Loucy (cell line): ENCODE measurements around the gene RDH8.

ENCODE experiments used
- H2AFZ ChIP-seq: fragments of 200-600 bp; sonication (generic); 2 replicates; pipeline ENCODE4 v1.6.0; 2016; ENCODE audit warnings: antibody characterized with exemption, mild to moderate bottlenecking, low read length, moderate library complexity
- H3F3A ChIP-seq: fragments of 200-600 bp; 2 replicates; pipeline ENCODE4 v1.6.0; 2016; ENCODE audit warnings: antibody characterized with exemption, low read depth, mild to moderate bottlenecking
- H3K27me3 ChIP-seq: fragments of 200-600 bp; sonication (generic); 2 replicates; pipeline ENCODE4 v1.6.1; 2014; ENCODE audit warnings: low read length, mild to moderate bottlenecking; ENCODE audit not compliant: insufficient read depth, poor library complexity, severe bottlenecking
- H3K36me3 ChIP-seq: fragments of 200-600 bp; sonication (generic); 2 replicates; pipeline ENCODE4 v1.6.1; 2016; ENCODE audit warnings: low read length; ENCODE audit not compliant: insufficient read depth
- H3K4me1 ChIP-seq: fragments of 200-600 bp; sonication (generic); 2 replicates; pipeline ENCODE4 v1.5.1; 2014; ENCODE audit warnings: low read length, mild to moderate bottlenecking; ENCODE audit not compliant: insufficient read depth, poor library complexity, severe bottlenecking
- H3K4me2 ChIP-seq: fragments of 200-600 bp; sonication (generic); 2 replicates; pipeline ENCODE4 v1.6.0; 2014; ENCODE audit warnings: antibody characterized with exemption, low read length, low read depth, mild to moderate bottlenecking; ENCODE audit not compliant: poor library complexity, severe bottlenecking
- H3K4me3 ChIP-seq: fragments of 200-600 bp; sonication (generic); 2 replicates; pipeline ENCODE4 v1.5.1; 2014; ENCODE audit warnings: low read length, mild to moderate bottlenecking, mixed read lengths; ENCODE audit not compliant: poor library complexity, severe bottlenecking
- H3K79me2 ChIP-seq: fragments of 200-600 bp; sonication (generic); 2 replicates; pipeline ENCODE4 v1.6.1; 2014; ENCODE audit warnings: low read length; ENCODE audit not compliant: insufficient read depth
- H3K9ac ChIP-seq: fragments of 200-600 bp; sonication (generic); 2 replicates; pipeline ENCODE4 v1.6.0; 2014; ENCODE audit warnings: mild to moderate bottlenecking, low read depth, low read length, moderate library complexity; ENCODE audit not compliant: poor library complexity, severe bottlenecking
- H3K9me2 ChIP-seq: fragments of 200-600 bp; sonication (generic); replicated peaks from 2 replicates; pipeline ENCODE4 v1.6.1; 2016; ENCODE audit warnings: low read depth, low read length, mixed read lengths
- H3K9me3 ChIP-seq: fragments of 200-600 bp; sonication (generic); 2 replicates; pipeline ENCODE4 v1.6.1; 2014; ENCODE audit warnings: mild to moderate bottlenecking, antibody characterized with exemption, low read length, low read depth; ENCODE audit not compliant: insufficient read depth
- H4K20me1 ChIP-seq: fragments of 200-600 bp; sonication (generic); 2 replicates; pipeline ENCODE4 v1.6.0; 2014; ENCODE audit warnings: antibody characterized with exemption, low read length, mild to moderate bottlenecking; ENCODE audit not compliant: insufficient read depth, poor library complexity, severe bottlenecking
- CTCF ChIP-seq: fragments of 200-600 bp; sonication (generic); conservative IDR thresholded peaks from 2 replicates; pipeline ENCODE4 v1.5.1; 2014; ENCODE audit warnings: mild to moderate bottlenecking, antibody characterized with exemption, low read length
- EZH2phosphoT487 ChIP-seq: fragments of 200-600 bp; IDR thresholded peaks from 2 replicates; pipeline ENCODE4 v1.6.1; 2018; ENCODE audit warnings: antibody characterized with exemption, mild to moderate bottlenecking, moderate library complexity, borderline replicate concordance

Gene RDH8

GRCh38 chr19:10037367-10037766 is 24.1 kb downstream of the RDH8 start:
- H3K27me3 ChIP-seq: no peaks in the 10 kb centered on the region
- TF ChIP-seq EZH2phosphoT487 (no peak), CTCF (no peak)

GRCh38 chr19:10037809-10038208 is 24.5 kb downstream of the RDH8 start:
- Histone ChIP-seq H3K9me2 (no peaks in the 10 kb centered on the region), H3K4me1 (no peaks in the 10 kb centered on the region), H4K20me1 (no peaks in the 10 kb centered on the region), H3K36me3 (no peaks in the 10 kb centered on the region), H3K27me3 (no peaks in the 10 kb centered on the region), H2AFZ (no peak overlapping the region), H3K79me2 (no peaks in the 10 kb centered on the region), H3F3A (no peaks in the 10 kb centered on the region), H3K4me2 (no peak overlapping the region), H3K9me3 (peaks cover 5% of the 10 kb centered on the region; the same call in 1 of the 2 replicates), H3K9ac (no peak overlapping the region), H3K4me3 (no peak overlapping the region)
- TF ChIP-seq EZH2phosphoT487: no peak
- TF ChIP-seq CTCF: no peak

More at GRCh38 chr19:10037367-10037766, 24.1 kb downstream of the RDH8 start:
- no peaks in the 10 kb centered on the region for H3F3A ChIP-seq
- no peaks in the 10 kb centered on the region for H3K4me1 ChIP-seq
- peaks cover 2% of the 10 kb centered on the region; the same call in 1 of the 2 replicates for H3K9me3 ChIP-seq
- no peaks in the 10 kb centered on the region for H3K36me3 ChIP-seq
- H3K4me3 ChIP-seq: no peak overlapping the region
- H3K79me2 ChIP-seq: no peaks in the 10 kb centered on the region
- H3K4me2 ChIP-seq: no peak overlapping the region
- H4K20me1 ChIP-seq: no peaks in the 10 kb centered on the region
- no peaks in the 10 kb centered on the region for H3K9me2 ChIP-seq
- no peak overlapping the region for H3K9ac ChIP-seq
- no peak overlapping the region for H2AFZ ChIP-seq

- Histone ChIP-seq H3K79me2 (no peaks in the 10 kb centered on the region), H3F3A (no peaks in the 10 kb centered on the region), H3K4me2 (no peak overlapping the region), H3K27me3 (no peaks in the 10 kb centered on the region), H3K4me3 (no peak overlapping the region), H3K4me1 (no peaks in the 10 kb centered on the region), H2AFZ (no peak overlapping the region), H3K36me3 (no peaks in the 10 kb centered on the region), H4K20me1 (no peaks in the 10 kb centered on the region), H3K9ac (no peak overlapping the region), H3K9me2 (no peaks in the 10 kb centered on the region), H3K9me3 (peaks cover 19% of the 10 kb centered on the region; the same call in 1 of the 2 replicates)
- TF ChIP-seq EZH2phosphoT487: no peak
- no peak for TF ChIP-seq CTCF
Measured at GRCh38 chr19:10043286-10043927, 30.1 kb downstream of the RDH8 start.
